ENCODE results near the gene INPP4B.

INPP4B gene

DNA sequence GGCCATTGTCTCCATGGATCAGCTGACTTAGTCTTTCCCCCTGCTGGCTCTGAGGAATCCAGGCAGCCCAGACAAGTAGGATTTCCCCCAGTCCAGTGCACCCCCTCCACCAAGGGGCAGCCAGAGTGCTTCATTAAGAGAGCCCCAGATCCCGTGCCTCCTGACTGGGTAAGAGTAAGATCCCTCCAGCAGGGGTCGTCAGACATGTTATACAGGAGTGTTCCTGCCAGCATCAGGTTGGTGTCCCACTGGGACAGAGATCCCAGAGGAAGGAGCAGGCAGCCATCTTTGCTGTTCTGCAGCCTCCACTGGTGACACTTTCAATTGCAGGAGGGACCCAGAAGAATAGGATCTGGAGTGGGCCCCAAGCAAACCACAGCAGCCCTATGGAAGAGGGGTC is 29.0 kb upstream of the INPP4B start:
- TF ChIP-seq, protein P1, sequence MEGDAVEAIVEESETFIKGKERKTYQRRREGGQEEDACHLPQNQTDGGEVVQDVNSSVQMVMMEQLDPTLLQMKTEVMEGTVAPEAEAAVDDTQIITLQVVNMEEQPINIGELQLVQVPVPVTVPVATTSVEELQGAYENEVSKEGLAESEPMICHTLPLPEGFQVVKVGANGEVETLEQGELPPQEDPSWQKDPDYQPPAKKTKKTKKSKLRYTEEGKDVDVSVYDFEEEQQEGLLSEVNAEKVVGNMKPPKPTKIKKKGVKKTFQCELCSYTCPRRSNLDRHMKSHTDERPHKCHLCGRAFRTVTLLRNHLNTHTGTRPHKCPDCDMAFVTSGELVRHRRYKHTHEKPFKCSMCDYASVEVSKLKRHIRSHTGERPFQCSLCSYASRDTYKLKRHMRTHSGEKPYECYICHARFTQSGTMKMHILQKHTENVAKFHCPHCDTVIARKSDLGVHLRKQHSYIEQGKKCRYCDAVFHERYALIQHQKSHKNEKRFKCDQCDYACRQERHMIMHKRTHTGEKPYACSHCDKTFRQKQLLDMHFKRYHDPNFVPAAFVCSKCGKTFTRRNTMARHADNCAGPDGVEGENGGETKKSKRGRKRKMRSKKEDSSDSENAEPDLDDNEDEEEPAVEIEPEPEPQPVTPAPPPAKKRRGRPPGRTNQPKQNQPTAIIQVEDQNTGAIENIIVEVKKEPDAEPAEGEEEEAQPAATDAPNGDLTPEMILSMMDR (IDR thresholded peaks at IDR 0.05; ENCODE audit: low read depth, low read length) = no peak
- H3K4me3 ChIP-seq (replicated peaks in 1 of 2; ENCODE audit: low read depth in 2 of 2, low read length in 2 of 2) = no peak overlapping the region
- no peak for DNase-seq (ENCODE audit: low read depth in 2 of 2)

DNA sequence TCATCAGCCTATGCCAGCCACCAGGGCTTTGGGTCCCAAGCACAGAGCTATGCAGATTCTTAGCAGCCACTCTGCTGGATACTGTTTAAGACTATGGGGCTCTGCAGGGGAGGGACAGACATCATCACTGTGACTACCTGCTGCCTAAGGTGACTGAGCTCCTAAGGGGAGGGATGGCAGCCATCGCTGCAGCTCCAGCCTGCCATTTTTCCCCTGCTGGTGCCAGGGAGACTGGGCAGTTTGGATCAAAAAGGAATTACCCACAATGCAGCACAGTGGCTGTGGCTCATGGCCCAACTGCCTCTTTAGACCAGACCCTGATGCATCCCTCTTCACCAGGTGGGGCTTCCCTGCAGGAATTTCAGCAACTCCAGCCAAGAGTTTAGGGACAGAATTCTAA is 28.6 kb upstream of the INPP4B start:
- TF ChIP-seq, protein P1 (IDR thresholded peaks at IDR 0.05; ENCODE audit: low read depth, low read length) = no peak
- H3K4me3 ChIP-seq (replicated peaks in 1 of 2; ENCODE audit: low read depth in 2 of 2, low read length in 2 of 2) = no peak overlapping the region
- no peak for DNase-seq (ENCODE audit: low read depth in 2 of 2)

DNA sequence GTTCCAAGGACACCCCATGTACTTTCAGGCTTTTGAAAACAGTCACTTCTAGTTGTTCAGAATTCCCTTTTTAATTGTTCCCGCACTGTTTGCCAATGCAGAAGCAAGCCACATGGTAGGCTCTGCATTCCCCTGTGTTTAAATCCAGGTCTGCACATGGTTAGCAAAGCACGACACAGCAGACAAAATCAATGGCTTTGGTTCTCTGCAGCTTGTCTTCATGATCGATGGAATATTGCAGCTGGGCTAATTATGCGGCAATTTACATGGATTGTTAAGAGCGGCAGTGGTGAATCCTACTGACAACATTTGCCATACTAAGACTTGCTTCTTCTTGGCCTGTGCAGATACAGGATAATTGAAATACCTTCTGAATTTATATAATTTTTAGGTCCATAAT is 20.6 kb upstream of the INPP4B start:
- H3K4me3 ChIP-seq (replicated peaks in 1 of 2; ENCODE audit: low read depth in 2 of 2, low read length in 2 of 2) = no peak overlapping the region
- DNase-seq (ENCODE audit: low read depth in 2 of 2) = no peak
- TF ChIP-seq, protein P1 (IDR thresholded peaks at IDR 0.05; ENCODE audit: low read depth, low read length) = no peak

DNA sequence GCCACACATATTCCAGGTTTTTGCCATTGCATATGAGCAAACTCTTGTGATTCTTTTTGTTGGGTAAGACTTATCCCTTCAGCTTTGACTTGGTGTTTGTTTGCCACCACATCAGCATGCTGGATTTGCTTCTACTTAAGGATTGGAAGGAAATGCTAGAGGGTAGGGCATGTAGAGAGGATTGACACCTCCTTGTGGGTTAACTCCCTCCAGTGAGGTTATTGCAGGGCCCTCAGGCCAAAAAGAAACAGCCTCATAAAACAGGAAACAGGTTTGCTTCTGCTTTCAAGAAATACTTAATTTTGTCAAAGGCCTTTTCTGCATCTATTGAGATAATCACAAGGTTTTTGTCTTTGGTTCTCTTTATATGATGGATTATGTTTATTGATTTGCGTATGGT is 15.2 kb upstream of the INPP4B start:
- H3K4me3 ChIP-seq (replicated peaks in 1 of 2; ENCODE audit: low read depth in 2 of 2, low read length in 2 of 2) = no peak overlapping the region
- no peak for DNase-seq (ENCODE audit: low read depth in 2 of 2)
- TF ChIP-seq, protein P1 (IDR thresholded peaks at IDR 0.05; ENCODE audit: low read depth, low read length) = no peak

DNA sequence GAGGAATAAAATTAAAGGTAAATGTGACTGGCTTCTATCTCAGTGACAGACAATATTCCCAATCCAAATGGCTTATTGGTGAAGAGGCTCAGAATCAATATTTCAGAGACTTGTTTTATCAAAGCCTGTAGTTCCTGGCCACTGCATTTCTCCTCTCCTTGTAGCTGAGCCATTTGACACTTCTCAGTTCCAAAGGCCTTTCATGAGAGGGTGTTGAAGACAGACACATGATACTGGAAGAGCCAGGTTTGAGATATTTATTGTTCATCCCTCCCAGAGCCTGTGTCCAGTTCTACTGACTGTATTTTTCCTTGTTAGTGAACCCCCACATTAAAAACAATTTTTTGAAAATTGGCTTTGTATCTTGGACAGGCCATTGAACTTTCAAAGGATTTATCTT is 12.9 kb upstream of the INPP4B start:
- TF ChIP-seq, protein P1 (IDR thresholded peaks at IDR 0.05; ENCODE audit: low read depth, low read length) = no peak
- DNase-seq (ENCODE audit: low read depth in 2 of 2) = no peak
- H3K4me3 ChIP-seq (replicated peaks in 1 of 2; ENCODE audit: low read depth in 2 of 2, low read length in 2 of 2) = no peak overlapping the region

DNA sequence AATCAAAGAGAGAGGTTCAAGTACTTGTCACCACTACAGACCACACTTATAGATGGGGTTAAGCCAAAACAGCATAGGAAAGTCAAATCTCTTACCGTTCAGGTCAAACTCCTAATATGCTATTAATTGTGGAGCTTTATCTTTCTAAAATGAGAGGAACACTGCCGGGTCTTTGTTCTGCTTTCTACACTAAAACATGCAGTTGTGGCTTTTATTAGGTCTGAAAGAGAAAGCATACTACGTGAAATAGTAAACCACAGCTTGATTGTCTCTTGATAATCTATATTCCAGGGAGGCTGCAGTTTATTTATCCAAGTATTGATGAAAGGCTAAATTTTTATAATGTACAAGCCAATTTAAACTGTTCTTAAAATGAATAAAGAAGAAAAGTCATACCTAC is 12.3 kb upstream of the INPP4B start:
- DNase-seq (ENCODE audit: low read depth in 2 of 2) = no peak
- H3K4me3 ChIP-seq (replicated peaks in 1 of 2; ENCODE audit: low read depth in 2 of 2, low read length in 2 of 2) = no peak overlapping the region
- TF ChIP-seq, protein P1 (IDR thresholded peaks at IDR 0.05; ENCODE audit: low read depth, low read length) = no peak

DNA sequence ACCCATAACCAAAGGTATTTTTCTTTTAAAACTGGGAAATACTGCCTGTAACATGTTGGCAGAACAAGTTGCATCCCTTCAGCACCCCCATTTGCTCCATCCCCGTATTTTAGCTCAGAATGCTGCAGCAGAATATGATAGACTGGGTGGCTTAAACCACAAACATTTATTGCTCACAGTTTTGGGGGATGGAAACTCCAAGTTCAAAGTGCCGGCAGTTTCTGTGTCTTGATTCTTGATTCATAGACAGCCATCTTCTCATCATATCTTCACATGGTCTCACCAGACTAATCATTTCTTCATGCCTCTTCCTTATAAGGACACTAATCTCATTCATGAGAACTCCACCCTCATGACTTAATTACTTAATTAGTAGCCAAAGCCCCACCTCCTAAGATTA is 10.5 kb upstream of the INPP4B start:
- no peak overlapping the region for H3K4me3 ChIP-seq (replicated peaks in 1 of 2; ENCODE audit: low read depth in 2 of 2, low read length in 2 of 2)
- TF ChIP-seq, protein P1 (IDR thresholded peaks at IDR 0.05; ENCODE audit: low read depth, low read length) = no peak
- no peak for DNase-seq (ENCODE audit: low read depth in 2 of 2)
